Fibroblast of mammary gland (primary cell): ENCODE results near the gene ARG2.

Experiments used
- DNase-seq: peaks from one replicate; pipeline ENCODE4 v3.0.0-alpha.2; 2010; ENCODE audit warnings: low read depth
- H3K4me3 ChIP-seq: 2 replicates; pipeline ENCODE4 v1.5.1; 2011; ENCODE audit warnings: low read depth, mild to moderate bottlenecking, low read length, moderate library complexity; ENCODE audit not compliant: control insufficient read depth
- TF ChIP-seq, protein P1 (sequence below): conservative IDR thresholded peaks from 2 replicates; pipeline ENCODE4 v1.5.1; 2011; ENCODE audit warnings: low read depth, low read length, inconsistent platforms; ENCODE audit not compliant: control insufficient read depth, insufficient read depth

Gene ARG2

DNA sequence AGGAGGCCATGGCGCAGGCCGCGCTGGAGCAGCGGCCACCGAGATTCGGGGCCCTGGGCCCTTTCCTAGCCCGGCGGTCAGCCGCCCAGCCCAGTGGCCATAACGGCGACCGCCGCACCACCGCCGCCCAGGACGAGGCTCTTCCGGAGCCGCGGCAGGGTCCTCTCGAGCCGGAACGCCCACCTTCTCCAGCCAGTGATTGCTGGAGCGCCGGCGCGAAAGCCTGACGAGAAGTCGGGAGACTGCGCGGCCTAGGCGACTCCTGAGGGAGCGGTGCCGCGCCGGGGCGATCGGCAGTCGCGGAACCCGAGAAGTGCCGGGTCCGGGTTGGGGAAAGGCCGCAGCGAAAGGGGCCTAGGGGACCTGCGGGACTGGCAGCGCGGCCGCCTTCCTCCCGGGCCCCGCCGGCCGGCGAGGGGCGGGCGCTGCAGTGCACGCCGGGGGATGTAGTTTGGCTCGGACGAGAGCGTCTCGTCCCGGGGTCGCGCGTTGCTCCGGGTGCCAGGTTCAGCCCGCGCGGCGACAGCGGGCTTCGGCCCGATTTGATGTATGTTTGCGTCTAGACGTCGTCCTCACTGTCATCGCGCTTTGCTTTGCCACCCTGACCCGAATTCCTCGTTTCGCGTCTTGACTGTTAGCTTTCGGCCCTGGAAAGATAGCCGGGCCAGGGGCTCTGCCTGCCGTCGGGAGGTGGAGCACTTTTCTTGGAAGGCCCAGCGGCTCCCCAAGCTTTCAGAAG lies 54.9 kb downstream of the ARG2 start, which contains the start of gene VTI1B:
Gene VTI1B (minus strand): TSS at position 153 of the 739 bp plus-strand sequence. CDS start 143 bp downstream, at position 10.
- TF ChIP-seq, protein P1, sequence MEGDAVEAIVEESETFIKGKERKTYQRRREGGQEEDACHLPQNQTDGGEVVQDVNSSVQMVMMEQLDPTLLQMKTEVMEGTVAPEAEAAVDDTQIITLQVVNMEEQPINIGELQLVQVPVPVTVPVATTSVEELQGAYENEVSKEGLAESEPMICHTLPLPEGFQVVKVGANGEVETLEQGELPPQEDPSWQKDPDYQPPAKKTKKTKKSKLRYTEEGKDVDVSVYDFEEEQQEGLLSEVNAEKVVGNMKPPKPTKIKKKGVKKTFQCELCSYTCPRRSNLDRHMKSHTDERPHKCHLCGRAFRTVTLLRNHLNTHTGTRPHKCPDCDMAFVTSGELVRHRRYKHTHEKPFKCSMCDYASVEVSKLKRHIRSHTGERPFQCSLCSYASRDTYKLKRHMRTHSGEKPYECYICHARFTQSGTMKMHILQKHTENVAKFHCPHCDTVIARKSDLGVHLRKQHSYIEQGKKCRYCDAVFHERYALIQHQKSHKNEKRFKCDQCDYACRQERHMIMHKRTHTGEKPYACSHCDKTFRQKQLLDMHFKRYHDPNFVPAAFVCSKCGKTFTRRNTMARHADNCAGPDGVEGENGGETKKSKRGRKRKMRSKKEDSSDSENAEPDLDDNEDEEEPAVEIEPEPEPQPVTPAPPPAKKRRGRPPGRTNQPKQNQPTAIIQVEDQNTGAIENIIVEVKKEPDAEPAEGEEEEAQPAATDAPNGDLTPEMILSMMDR, result peak; percentile 19
- peak within 1 kb of the TSS; percentile 82 for H3K4me3 ChIP-seq
- DNase-seq, result peak; percentile 56

DNA sequence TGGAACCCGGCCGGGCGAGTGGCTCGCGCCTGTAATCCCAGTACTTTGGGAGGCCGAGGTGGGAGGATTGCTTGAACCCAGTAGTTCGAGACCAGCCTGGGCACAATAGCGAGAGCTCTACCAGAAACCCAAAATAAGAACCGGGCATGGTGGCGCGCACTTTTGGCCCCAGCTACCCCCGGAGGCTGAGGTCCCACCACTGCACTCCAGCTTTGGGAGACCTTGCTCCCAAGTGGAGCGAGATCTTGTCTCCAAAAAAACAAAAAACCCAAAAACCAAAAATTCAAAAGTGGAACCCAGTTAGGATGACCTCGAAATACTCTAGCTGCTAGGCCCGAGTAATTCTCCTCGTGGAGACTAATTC lies 55.5 kb downstream of the ARG2 start:
- TF ChIP-seq, protein P1, result no peak
- no peak for DNase-seq
- H3K4me3 ChIP-seq, result peak overlapping the region; percentile 82

DNA sequence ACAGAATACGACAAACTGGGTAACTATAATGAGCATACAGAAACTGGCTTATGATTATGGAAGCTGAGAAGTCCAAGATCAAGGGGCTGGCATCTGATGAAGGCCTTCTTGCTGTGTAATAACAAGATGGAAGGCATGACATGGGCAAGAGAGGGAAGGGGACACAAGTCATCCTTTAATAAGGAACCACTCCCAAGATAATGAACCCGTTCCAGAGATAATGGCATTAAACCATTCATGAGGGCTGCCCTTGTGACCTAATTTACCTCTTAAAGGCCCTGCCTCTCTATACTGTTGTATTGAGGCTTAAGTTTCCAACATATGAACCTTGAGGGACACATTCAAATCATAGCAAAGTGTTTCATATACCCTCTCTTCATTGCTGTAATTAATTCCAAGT lies 59.3 kb downstream of the ARG2 start:
- TF ChIP-seq, protein P1, result no peak
- no peak overlapping the region for H3K4me3 ChIP-seq
- DNase-seq, result no peak

DNA sequence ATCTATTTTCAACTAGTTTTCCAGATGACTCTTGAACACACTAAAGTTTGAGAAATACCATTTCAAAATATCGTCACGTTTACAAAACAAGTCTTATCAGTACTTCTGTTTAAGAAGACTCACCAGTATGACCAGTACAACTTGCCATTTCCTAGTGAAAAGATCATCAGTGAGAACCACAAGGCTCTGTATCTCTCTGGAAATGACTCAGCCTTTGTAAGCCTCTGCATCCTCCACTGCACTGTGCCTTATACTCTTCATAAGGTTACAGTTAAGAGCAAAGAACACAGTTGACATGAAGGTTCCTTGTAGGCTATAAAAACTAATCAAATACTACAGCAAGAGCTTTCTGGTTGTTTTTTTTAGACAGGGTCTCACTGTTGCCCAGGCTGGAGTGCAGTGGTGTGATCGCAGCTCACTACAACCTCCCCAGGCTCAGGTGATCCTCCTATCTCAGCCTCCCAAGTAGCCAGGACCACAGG lies 60.4 kb downstream of the ARG2 start:
- peak; percentile 93 for DNase-seq
- H3K4me3 ChIP-seq, result no peak overlapping the region
- TF ChIP-seq, protein P1, result no peak

DNA sequence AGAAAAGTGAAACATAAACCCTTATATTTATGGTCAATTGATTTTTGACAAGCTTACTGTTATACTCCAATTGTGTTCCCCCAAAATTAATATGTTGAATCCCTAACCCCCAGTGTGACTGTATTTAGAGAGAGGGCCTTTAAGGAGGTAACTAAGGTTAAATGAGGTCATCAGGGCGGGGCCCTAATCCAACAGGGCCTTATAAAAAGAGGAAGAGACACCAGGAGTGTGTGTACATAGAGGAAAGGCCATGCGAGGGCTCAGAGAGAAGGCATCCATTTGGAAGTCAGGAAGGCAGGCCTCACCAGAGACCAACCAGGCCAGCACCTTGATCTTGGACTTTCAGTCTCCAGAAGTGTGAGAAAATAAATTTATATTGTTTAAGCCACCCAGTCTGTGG lies 61.2 kb downstream of the ARG2 start:
- TF ChIP-seq, protein P1, result no peak
- DNase-seq, result no peak
- H3K4me3 ChIP-seq, result no peak overlapping the region

DNA sequence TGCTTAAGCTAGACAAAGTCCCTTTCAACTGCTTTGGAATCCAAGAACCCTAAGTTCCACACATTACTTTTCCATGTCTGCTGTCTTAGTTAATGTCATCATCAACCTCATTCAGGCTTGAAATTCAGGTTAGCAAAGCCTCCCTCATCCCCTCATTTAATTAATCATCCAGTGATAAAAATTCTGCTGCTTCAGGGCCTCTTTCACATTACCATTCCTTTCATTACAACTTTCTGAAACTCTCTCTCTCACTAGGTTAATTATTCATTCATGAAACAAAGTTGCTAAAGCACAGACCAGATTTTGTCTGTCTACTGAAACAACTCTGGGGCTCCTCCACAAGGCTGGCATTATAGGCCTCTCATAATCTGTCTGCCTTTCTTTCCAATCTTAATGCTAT lies 64.1 kb downstream of the ARG2 start:
- TF ChIP-seq, protein P1, result no peak
- DNase-seq, result no peak
- H3K4me3 ChIP-seq, result no peak overlapping the region

DNA sequence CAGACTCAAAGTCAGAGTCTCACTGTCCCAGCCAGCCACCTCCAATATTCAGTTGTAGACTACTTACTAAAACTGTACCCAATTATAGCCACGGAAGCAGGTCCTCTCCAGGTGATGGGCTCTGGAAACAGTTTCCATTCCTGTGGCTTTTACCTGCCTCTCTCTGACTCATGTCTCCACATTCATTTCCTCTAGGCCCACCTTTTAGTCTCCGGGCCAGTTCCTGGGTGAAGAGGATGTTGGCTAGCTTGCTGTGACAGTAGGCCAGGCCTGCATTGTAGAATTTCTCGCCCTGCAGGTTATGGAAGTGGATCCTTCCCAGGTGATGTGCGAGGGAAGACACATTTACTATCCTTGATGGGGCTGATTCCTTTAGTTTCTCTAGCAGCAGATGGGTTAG lies 70.3 kb downstream of the ARG2 start:
- TF ChIP-seq, protein P1, result no peak
- no peak for DNase-seq
- no peak overlapping the region for H3K4me3 ChIP-seq
